SK-N-SH treated with all-trans-retinoic acid at 6 μM for 48 hours (cell line): Measurements from ENCODE around the gene FBXO30.

Experiments used
- ISL1 ChIP-seq: fragments of 250-450 bp; sonication (Bioruptor Pico); IDR thresholded peaks from 2 replicates; pipeline ENCODE4 v2.1.2; 2022; ENCODE audit warnings: mild to moderate bottlenecking, moderate library complexity
- PPARA ChIP-seq: fragments of 250-450 bp; sonication (Bioruptor Pico); IDR thresholded peaks from 2 replicates; pipeline ENCODE4 v1.5.0; 2020; ENCODE audit warnings: mild to moderate bottlenecking, borderline replicate concordance
- RARB ChIP-seq: fragments of 250-450 bp; sonication (Bioruptor Pico); IDR thresholded peaks from 2 replicates; pipeline ENCODE4 v1.8.0; 2021; ENCODE audit warnings: mild to moderate bottlenecking, moderate library complexity
- SNAI2 ChIP-seq: fragments of 250-450 bp; sonication (Bioruptor Pico); IDR thresholded peaks from 2 replicates; pipeline ENCODE4 v1.5.0; 2020; ENCODE audit warnings: mild to moderate bottlenecking, moderate library complexity
- TCF4 ChIP-seq: fragments of 250-450 bp; sonication (Bioruptor Pico); IDR thresholded peaks from 2 replicates; pipeline ENCODE4 v1.8.0; 2021; ENCODE audit warnings: mild to moderate bottlenecking, moderate library complexity, borderline replicate concordance
- ZFP3 ChIP-seq: fragments of 250-450 bp; sonication (Bioruptor Pico); IDR thresholded peaks from 2 replicates; pipeline ENCODE4 v1.5.0; 2020; ENCODE audit warnings: mild to moderate bottlenecking, moderate library complexity
- ZFP30 ChIP-seq: fragments of 450-650 bp; formaldehyde crosslinking; IDR thresholded peaks from 2 replicates; pipeline ENCODE4 v1.5.0; 2022; ENCODE audit warnings: mild to moderate bottlenecking, moderate library complexity
- ZNF565 ChIP-seq: fragments of 450-650 bp; formaldehyde crosslinking; conservative IDR thresholded peaks from 2 replicates; pipeline ENCODE4 v1.5.0; 2020; ENCODE audit warnings: low read depth, mild to moderate bottlenecking, moderate library complexity
- ZNF70 ChIP-seq: fragments of 450-650 bp; formaldehyde crosslinking; IDR thresholded peaks from 2 replicates; pipeline ENCODE4 v1.5.0; 2020; ENCODE audit warnings: mild to moderate bottlenecking, moderate library complexity
- ZNF8 ChIP-seq: fragments of 450-650 bp; formaldehyde crosslinking; IDR thresholded peaks from 2 replicates; pipeline ENCODE4 v1.5.0; 2020; ENCODE audit warnings: mild to moderate bottlenecking, moderate library complexity
- TF ChIP-seq, protein P1 (sequence below): fragments of 250-450 bp; sonication (Bioruptor Pico); IDR thresholded peaks from 2 replicates; pipeline ENCODE4 v1.8.0; 2020; ENCODE audit warnings: mild to moderate bottlenecking, moderate library complexity, borderline replicate concordance
- TF ChIP-seq, protein P2 (sequence below): fragments of 250-450 bp; sonication (Bioruptor Pico); IDR thresholded peaks from 2 replicates; pipeline ENCODE4 v1.5.1; 2020; ENCODE audit warnings: low read depth, mild to moderate bottlenecking, moderate library complexity
- TF ChIP-seq, protein P3 (sequence below): fragments of 250-450 bp; sonication (Bioruptor Pico); IDR thresholded peaks from 2 replicates; pipeline ENCODE4 v1.5.0; 2020; ENCODE audit warnings: mild to moderate bottlenecking, moderate library complexity
- TF ChIP-seq, protein P4 (sequence below): fragments of 250-450 bp; sonication (Bioruptor Pico); IDR thresholded peaks from 2 replicates; pipeline ENCODE4 v1.8.0; 2021; ENCODE audit warnings: low read depth, mild to moderate bottlenecking, moderate library complexity, borderline replicate concordance

DNA sequence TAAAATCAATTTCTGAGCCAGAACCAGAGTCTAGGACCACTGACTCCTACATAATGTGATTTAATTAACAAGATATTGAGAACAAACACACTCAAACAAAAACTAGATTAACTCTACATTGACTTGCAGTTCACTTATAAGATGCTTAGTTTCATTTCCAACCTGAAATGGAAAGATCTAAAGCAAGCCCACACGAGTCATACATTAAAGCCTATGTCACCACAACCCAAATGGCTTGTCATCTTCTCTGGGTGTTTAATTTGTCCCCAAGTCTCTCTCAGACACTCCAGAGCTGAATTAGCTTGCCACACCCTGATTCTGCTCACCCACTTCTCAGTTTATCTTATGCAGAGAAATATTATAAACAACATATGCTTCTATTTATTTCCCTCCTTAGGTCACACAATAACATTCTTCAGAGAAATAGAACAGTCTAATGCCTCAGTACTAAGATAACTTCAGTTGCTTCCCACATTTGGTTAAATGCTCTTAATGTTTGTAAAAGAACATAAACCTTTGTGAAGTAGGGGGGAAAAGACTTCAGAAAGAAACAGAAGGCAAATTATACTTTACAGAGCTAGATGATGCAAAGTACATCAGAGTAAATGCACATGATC, 8.8 kb upstream of the FBXO30 start:
- TF ChIP-seq, protein P1, sequence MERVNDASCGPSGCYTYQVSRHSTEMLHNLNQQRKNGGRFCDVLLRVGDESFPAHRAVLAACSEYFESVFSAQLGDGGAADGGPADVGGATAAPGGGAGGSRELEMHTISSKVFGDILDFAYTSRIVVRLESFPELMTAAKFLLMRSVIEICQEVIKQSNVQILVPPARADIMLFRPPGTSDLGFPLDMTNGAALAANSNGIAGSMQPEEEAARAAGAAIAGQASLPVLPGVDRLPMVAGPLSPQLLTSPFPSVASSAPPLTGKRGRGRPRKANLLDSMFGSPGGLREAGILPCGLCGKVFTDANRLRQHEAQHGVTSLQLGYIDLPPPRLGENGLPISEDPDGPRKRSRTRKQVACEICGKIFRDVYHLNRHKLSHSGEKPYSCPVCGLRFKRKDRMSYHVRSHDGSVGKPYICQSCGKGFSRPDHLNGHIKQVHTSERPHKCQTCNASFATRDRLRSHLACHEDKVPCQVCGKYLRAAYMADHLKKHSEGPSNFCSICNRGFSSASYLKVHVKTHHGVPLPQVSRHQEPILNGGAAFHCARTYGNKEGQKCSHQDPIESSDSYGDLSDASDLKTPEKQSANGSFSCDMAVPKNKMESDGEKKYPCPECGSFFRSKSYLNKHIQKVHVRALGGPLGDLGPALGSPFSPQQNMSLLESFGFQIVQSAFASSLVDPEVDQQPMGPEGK (CRISPR knock-in tag) = no peak
- TF ChIP-seq ZFP3 (CRISPR knock-in tag) (no peak), RARB (no peak), PPARA (no peak), ISL1 (CRISPR knock-in tag) (no peak), ZFP30 (CRISPR knock-in tag) (no peak), TCF4 (CRISPR knock-in tag) (no peak), SNAI2 (CRISPR knock-in tag) (no peak), ZNF8 (CRISPR knock-in tag) (no peak), ZNF70 (CRISPR knock-in tag) (no peak), ZNF565 (CRISPR knock-in tag) (no peak)
- TF ChIP-seq, protein P2, sequence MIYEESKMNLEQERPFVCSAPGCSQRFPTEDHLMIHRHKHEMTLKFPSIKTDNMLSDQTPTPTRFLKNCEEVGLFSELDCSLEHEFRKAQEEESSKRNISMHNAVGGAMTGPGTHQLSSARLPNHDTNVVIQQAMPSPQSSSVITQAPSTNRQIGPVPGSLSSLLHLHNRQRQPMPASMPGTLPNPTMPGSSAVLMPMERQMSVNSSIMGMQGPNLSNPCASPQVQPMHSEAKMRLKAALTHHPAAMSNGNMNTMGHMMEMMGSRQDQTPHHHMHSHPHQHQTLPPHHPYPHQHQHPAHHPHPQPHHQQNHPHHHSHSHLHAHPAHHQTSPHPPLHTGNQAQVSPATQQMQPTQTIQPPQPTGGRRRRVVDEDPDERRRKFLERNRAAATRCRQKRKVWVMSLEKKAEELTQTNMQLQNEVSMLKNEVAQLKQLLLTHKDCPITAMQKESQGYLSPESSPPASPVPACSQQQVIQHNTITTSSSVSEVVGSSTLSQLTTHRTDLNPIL (CRISPR knock-in tag) = no peak
- TF ChIP-seq, protein P3, sequence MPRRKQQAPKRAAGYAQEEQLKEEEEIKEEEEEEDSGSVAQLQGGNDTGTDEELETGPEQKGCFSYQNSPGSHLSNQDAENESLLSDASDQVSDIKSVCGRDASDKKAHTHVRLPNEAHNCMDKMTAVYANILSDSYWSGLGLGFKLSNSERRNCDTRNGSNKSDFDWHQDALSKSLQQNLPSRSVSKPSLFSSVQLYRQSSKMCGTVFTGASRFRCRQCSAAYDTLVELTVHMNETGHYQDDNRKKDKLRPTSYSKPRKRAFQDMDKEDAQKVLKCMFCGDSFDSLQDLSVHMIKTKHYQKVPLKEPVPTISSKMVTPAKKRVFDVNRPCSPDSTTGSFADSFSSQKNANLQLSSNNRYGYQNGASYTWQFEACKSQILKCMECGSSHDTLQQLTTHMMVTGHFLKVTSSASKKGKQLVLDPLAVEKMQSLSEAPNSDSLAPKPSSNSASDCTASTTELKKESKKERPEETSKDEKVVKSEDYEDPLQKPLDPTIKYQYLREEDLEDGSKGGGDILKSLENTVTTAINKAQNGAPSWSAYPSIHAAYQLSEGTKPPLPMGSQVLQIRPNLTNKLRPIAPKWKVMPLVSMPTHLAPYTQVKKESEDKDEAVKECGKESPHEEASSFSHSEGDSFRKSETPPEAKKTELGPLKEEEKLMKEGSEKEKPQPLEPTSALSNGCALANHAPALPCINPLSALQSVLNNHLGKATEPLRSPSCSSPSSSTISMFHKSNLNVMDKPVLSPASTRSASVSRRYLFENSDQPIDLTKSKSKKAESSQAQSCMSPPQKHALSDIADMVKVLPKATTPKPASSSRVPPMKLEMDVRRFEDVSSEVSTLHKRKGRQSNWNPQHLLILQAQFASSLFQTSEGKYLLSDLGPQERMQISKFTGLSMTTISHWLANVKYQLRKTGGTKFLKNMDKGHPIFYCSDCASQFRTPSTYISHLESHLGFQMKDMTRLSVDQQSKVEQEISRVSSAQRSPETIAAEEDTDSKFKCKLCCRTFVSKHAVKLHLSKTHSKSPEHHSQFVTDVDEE = no peak
- TF ChIP-seq, protein P4, sequence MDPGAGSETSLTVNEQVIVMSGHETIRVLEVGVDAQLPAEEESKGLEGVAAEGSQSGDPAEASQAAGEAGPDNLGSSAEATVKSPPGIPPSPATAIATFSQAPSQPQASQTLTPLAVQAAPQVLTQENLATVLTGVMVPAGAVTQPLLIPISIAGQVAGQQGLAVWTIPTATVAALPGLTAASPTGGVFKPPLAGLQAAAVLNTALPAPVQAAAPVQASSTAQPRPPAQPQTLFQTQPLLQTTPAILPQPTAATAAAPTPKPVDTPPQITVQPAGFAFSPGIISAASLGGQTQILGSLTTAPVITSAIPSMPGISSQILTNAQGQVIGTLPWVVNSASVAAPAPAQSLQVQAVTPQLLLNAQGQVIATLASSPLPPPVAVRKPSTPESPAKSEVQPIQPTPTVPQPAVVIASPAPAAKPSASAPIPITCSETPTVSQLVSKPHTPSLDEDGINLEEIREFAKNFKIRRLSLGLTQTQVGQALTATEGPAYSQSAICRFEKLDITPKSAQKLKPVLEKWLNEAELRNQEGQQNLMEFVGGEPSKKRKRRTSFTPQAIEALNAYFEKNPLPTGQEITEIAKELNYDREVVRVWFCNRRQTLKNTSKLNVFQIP (CRISPR knock-in tag) = no peak
